GM10266 (cell line): ENCODE measurements around the gene PIGBOS1.
A peak's percentile ranks its signal among the peaks of the same experiment; 100 is the strongest.

Experiments
- DNase-seq: peaks from one replicate; pipeline ENCODE4 v3.0.0; 2012; ENCODE audit errors: extremely low spot score
- CTCF ChIP-seq: IDR thresholded peaks from 2 replicates; pipeline ENCODE4 v1.5.1; 2012; ENCODE audit warnings: mild to moderate bottlenecking, low read depth; ENCODE audit not compliant: control insufficient read depth, insufficient read depth; ENCODE audit errors: missing control alignments

Gene PIGBOS1

GRCh38 chr15:55318588-55319494 lies at the start of gene PIGBOS1, which contains the start of gene PIGB:
PIGBOS1 (minus strand) TSS chr15:55319123; CDS start chr15:55317792, 1,331 bp downstream.
PIGB (plus strand) TSS chr15:55319222; CDS start chr15:55319251, 29 bp downstream.
- DNase-seq: peak; percentile 78
- no peak for TF ChIP-seq CTCF

- no peak for TF ChIP-seq CTCF
- DNase-seq: no peak
Measured at GRCh38 chr15:55366981-55367380, 48.1 kb upstream of the PIGBOS1 start.

- TF ChIP-seq CTCF: no peak
- DNase-seq: no peak
Measured at GRCh38 chr15:55362641-55363040, 43.7 kb upstream of the PIGBOS1 start.

GRCh38 chr15:55361048-55361447 lies 42.1 kb upstream of the PIGBOS1 start:
- no peak for TF ChIP-seq CTCF
- DNase-seq: no peak

- DNase-seq: no peak
- no peak for TF ChIP-seq CTCF
Measured at GRCh38 chr15:55360256-55360655, 41.3 kb upstream of the PIGBOS1 start.

GRCh38 chr15:55358471-55358870 lies 39.5 kb upstream of the PIGBOS1 start:
- no peak for TF ChIP-seq CTCF
- DNase-seq: no peak

- TF ChIP-seq CTCF: no peak
- no peak for DNase-seq
Measured at GRCh38 chr15:55357774-55358173, 38.9 kb upstream of the PIGBOS1 start.
